GM12801 (cell line): Measurements from ENCODE around the gene ANO4.

ENCODE experiments used
- CTCF ChIP-seq: IDR thresholded peaks from one replicate; pipeline ENCODE4 v1.5.1; 2011; ENCODE audit warnings: control low read depth; ENCODE audit not compliant: insufficient read length; ENCODE audit errors: extremely low read depth

The ANO4 gene

GRCh38 chr12:100867639-100868393, 73.2 kb downstream of the ANO4 start:
- TF ChIP-seq CTCF: no peak

- TF ChIP-seq CTCF: no peak
Measured at GRCh38 chr12:100868487-100868886, 73.9 kb downstream of the ANO4 start.

GRCh38 chr12:100871195-100871734, 76.7 kb downstream of the ANO4 start:
- no peak for TF ChIP-seq CTCF

DNA sequence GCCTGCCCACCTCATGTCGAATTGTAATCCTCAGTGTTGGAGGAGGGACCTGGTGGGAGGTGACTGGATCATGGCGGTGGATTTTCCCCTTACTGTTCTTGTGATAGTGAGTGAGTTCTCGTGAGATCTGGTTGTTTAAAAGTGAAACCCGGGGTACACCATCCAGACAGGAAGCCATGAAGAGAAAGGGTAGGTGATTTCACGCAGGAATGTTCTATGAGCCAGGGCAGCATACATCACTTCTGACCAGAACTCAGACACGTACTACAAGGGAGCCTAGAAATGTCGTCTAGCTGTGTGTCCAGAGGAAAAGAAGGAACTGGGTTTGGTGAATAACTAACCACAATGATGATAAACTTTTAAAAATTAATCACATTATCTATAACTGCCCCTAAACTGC, 80.6 kb downstream of the ANO4 start:
- no peak for TF ChIP-seq CTCF

DNA sequence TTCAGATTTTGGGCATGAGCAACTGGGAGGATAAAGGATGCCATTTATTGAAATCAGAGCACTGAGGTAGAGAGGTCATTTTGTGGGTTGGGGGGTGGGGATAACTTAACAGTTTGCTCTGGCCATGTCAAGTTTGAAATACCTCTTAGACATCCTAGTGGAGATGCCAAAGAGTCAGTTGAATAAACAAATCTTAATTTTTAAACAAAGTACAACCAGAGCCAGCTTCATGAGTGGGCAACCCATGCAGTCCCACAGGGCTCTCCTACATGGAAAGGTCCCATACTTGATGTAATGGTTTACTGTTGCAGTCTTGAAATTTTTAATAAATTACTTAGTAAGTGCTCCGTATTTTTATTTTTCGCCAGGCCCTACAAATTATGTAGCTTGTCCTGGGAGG, 81.2 kb downstream of the ANO4 start:
- no peak for TF ChIP-seq CTCF

- TF ChIP-seq CTCF: no peak
Measured at GRCh38 chr12:100877776-100878175, 83.2 kb downstream of the ANO4 start.

DNA sequence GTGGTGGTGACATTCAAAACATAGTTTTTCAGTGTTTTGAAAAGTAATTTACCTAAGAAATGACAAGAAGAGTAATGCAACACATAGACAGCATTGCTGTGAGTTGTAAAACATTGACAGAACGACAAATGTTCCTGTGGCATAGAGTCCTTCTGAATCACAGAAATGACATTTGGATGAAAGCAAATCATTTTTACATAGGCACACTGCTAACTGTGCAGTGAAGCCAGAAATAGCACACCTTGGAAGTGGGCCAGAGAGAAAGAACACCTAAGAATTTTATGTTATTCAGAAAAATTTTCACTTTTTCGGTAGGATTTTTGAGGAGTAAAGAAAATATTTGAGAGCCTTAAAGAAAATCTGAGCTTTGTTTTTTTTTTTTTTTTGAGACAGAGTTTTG, 100.6 kb downstream of the ANO4 start:
- no peak for TF ChIP-seq CTCF

DNA sequence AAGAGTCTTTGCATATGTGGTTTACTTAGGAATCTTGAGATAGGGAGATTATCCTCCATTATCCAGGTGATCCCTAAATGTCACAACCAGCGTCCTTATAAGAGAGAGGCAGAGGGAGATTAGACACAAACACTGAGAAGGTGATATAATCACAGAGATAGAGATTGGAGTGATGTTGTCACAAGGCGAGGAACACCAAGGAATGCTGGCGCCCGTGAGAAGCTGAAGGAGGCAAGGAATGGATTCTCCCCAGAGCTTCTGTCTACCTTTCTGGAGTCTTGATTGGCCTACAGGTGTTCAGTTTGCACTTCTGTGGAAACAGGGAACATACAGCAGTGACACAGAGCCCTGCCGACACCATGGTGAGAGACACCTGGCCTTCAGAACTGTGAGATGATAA, 101.6 kb downstream of the ANO4 start:
- TF ChIP-seq CTCF: no peak
